ENCODE measurements around the gene MEIS2. TPM values are rescaled to one million over a fixed set of nuclear protein-coding genes. Genes with fewer than 3 reads are reported as not detected.

The MEIS2 gene
- total and polyA plus RNA-seq, 2 donors (not counting 3 experiments of a cell fraction or from before 2014, with no cell fraction given): 22.5 to 26.2 TPM

GRCh38 chr15:36884518-36884875 is 215.9 kb downstream of the MEIS2 start:
- intact Hi-C loops (cut with micrococcal nuclease): loop anchor here (5.0 kb wide), 4 partner anchors 307 to 1597 kb away; partner anchors contain the start of gene CDIN1
- FAIRE-seq: no peak

More at GRCh38 chr15:36884518-36884875, 215.9 kb downstream of the MEIS2 start:
- peaks cover 11% of the 10 kb centered on the region for H3K4me1 ChIP-seq (ENCODE audit: control insufficient read depth, extremely low read depth, insufficient read depth, low read length)
- H3K4me2 ChIP-seq (ENCODE audit: insufficient read depth, low read length): no peak overlapping the region
- no peaks in the 10 kb centered on the region for H3K9me3 ChIP-seq (replicated peaks; ENCODE audit: control insufficient read depth, insufficient read depth, low read length)
- peaks cover 84 to 96% of the 10 kb centered on the region in 2 experiments for H3K27me3 ChIP-seq (ENCODE audit: control insufficient read depth in 2 of 2, insufficient read depth in 2 of 2, low read length in 2 of 2)
- peaks cover 3% of the 10 kb centered on the region for H4K20me1 ChIP-seq (replicated peaks; ENCODE audit: control insufficient read depth, extremely low read depth, insufficient read depth, low read length)
- POLR2A ChIA-PET: interaction anchor here (0.7 kb wide), 1 partner anchor 940 kb away, joined by 4 read pairs; no protein-coding TSS in a partner anchor
- H3K4me3 ChIP-seq (replicated peaks in 1 of 3; ENCODE audit: insufficient read depth in 1 of 3, low read depth in 1 of 3, low read length in 3 of 3): no peak overlapping the region
- no peaks in the 10 kb centered on the region for H3K9me1 ChIP-seq (replicated peaks; ENCODE audit: control insufficient read depth, extremely low read depth, insufficient read depth, low read length)
- no peak overlapping the region for H3K9ac ChIP-seq (replicated peaks; ENCODE audit: extremely low read depth, insufficient read depth, low read length)
- no peak for TF ChIP-seq MAX (IDR thresholded peaks at IDR 0.05; ENCODE audit: insufficient read depth, insufficient read length)
- TF ChIP-seq MYC (IDR thresholded peaks at IDR 0.05; ENCODE audit: low read depth, low read length): no peak
- no peak for TF ChIP-seq POLR2AphosphoS5 (IDR thresholded peaks at IDR 0.05; ENCODE audit: insufficient read depth, low read depth, low read length)
- TF ChIP-seq CTCF (IDR thresholded peaks at IDR 0.05; ENCODE audit: extremely low read depth in 1 of 2, insufficient read depth in 1 of 2, low read depth in 1 of 2, low read length in 2 of 2): no peak
- no peak for TF ChIP-seq JUN (IDR thresholded peaks at IDR 0.05; ENCODE audit: borderline replicate concordance, insufficient read depth, insufficient read length, low read depth)
- TF ChIP-seq EZH2 (IDR thresholded peaks at IDR 0.05; ENCODE audit: borderline replicate concordance, low read depth, low read length, severe bottlenecking): no peak
- TF ChIP-seq POLR2A (IDR thresholded peaks at IDR 0.05; ENCODE audit: low read depth, low read length): no peak
- TF ChIP-seq FOS (IDR thresholded peaks at IDR 0.05; ENCODE audit: borderline replicate concordance, insufficient read depth, low read length): no peak
- TF ChIP-seq GATA2 (IDR thresholded peaks at IDR 0.05; ENCODE audit: insufficient read depth, insufficient read length, low read depth, low read length): no peak
- no peak for DNase-seq (ENCODE audit: low read depth, low spot score)
- no peaks in the 10 kb centered on the region for H3K36me3 ChIP-seq (ENCODE audit: control insufficient read depth in 2 of 2, extremely low read depth in 1 of 2, insufficient read depth in 2 of 2, low read length in 2 of 2)
- no peak overlapping the region for H3K27ac ChIP-seq (ENCODE audit: insufficient read depth, low read depth, low read length)
- CTCF ChIA-PET: interaction anchor here (1.1 to 3.7 kb wide), 12 partner anchors 9 to 1365 kb away, joined by 3 to 77 read pairs (median 10); no protein-coding TSS in a partner anchor
- no peaks in the 10 kb centered on the region for H3K79me2 ChIP-seq (ENCODE audit: control insufficient read depth, insufficient read depth, low read length)
- H2AFZ ChIP-seq (ENCODE audit: low read depth, low read length): no peak overlapping the region
- BruUV-seq (replicated peaks): no TSS peak
- dilution Hi-C loops (cut with MboI; ENCODE audit: extremely low pct_ligation_motif_present, low sequenced_read_pairs): no loop called here
